GM12873 (cell line): ENCODE measurements around the gene KDM7A.

Experiments
- TF ChIP-seq, protein P1 (sequence below): IDR thresholded peaks from 2 replicates; pipeline ENCODE4 v1.5.1; 2012; ENCODE audit warnings: low read depth, mild to moderate bottlenecking, moderate library complexity, low read length, control low read depth; ENCODE audit not compliant: insufficient read depth; ENCODE audit errors: missing control alignments

Gene KDM7A

DNA sequence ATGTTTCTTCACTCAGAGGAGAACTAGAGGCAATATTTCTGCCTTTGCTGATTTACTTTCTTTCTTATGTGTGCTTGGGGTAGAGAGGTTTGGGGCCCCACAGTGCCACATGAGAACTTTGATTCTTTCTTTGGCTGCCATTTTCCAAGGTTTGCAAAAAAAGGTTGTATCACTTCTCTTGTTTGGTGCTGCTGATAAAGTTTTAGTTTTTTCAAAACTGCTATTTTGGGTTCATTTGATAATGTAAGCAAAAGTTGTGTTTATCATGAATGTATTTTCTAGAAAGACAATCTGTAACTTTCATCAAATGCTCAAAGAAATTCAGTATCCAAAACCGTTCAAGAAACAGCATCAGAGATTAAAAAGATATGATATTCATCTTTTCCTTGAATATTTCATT is 83.4 kb downstream of the KDM7A start:
- TF ChIP-seq, protein P1, sequence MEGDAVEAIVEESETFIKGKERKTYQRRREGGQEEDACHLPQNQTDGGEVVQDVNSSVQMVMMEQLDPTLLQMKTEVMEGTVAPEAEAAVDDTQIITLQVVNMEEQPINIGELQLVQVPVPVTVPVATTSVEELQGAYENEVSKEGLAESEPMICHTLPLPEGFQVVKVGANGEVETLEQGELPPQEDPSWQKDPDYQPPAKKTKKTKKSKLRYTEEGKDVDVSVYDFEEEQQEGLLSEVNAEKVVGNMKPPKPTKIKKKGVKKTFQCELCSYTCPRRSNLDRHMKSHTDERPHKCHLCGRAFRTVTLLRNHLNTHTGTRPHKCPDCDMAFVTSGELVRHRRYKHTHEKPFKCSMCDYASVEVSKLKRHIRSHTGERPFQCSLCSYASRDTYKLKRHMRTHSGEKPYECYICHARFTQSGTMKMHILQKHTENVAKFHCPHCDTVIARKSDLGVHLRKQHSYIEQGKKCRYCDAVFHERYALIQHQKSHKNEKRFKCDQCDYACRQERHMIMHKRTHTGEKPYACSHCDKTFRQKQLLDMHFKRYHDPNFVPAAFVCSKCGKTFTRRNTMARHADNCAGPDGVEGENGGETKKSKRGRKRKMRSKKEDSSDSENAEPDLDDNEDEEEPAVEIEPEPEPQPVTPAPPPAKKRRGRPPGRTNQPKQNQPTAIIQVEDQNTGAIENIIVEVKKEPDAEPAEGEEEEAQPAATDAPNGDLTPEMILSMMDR: no peak

DNA sequence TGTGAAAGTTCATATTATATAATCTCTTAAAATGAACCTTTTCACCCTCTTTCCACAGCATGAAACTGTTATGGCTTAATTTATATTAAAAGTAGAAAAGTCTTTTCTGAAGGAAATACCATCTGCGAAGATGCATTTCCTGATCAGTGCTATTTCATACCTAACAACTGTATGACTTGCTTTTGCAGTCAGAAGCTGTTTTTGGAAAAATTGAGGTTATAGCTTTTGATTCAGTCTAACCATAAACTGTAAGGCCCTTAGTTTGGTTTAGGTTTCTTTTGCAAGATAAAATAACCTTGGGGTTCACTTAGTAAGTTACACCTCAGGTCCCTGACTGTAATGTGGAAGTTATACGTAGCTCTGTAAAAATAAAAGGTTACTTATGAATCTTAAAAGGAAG is 91.3 kb downstream of the KDM7A start:
- TF ChIP-seq, protein P1: no peak

DNA sequence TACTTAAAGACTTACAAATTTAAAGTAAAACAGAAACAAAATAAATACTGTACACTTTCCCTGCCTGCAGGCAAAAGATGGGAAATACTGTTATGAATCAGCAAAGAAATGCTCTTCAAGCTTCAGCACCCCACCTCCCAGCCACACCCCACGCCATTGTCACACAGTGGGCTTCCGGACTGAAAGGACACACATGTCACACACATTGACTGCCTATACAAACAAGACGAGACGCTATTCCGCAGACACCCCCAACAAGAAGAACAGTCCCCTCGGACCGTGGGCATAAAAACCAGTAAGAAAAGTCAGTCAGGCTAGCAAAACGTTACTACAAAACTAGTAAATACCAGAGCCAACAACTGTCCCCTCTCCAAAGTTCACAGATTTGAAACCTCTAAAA is 91.8 kb downstream of the KDM7A start:
- TF ChIP-seq, protein P1: no peak

DNA sequence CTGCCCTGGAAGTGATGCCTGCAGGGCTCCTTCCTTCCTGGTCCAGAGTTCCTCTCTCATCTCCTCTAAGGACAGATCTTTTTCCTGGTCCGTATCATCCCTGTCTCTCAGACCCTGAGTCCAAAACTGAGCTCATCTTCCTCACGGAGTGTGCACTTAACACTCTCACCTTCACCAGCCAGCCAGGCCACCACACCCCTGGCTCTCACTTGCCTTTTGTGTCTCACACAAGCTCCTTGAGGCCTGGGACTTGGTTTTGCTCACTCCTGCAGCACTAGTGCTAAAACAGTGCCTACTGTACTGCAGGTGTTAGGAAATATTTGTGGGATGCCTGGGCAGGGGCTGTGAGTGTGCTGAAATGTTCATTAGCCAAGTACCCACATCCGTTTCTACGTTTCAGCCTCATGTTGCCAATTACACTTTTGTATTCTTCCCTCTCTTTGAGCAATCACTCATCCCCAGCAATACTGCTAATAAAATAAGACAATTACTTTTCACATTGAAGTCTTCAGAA is 92.6 kb downstream of the KDM7A start:
- TF ChIP-seq, protein P1: no peak

DNA sequence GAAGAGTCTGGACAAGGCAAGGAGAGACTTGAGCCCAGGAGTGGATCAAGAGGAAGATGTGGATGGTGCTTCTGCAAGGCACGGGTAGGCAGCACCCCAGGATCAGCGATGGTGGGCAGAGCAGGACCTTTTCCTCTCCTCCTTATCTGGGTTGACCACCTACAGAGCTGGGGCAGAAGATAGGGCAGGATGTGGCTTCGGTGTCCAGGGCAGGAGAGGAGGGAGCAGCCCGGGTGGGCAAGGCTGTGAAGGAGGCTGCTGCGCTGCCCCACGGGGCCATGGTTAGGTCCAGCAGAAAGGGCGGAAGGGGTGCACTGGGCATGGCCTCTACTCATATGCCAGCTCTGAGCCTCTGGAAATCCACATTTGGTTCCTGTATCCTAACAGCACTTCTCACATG is 94.0 kb downstream of the KDM7A start:
- TF ChIP-seq, protein P1: no peak

DNA sequence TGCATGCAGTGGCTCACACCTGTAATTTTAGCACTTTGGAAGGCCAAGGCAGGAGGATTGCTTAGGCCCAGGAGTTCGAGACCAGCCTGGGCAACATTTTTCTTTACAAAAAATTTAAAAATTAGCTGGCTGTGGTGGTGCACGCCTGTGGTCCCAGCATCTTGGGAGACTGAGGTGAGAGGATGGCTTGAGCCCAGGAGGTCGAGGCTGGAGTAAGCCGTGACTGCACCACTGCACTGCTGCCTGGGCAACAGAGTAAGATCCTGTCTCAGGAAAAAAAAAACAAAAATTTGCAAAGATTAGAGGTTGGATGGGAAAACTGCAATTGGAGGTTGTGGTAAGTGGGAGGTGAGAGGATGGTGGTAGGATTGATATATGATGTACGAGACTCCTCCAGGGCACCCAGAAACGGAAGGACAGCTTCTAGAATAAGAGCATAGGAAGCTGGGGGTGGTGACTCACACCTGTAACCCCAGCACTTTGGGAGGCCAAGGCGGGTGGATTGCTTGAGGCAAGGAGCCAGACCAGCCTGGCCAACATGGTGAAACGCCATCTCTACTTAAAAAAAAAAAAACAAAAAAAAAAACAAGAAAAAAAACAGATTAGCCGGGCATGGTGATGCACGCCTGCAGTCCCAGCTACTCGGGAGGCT is 94.9 kb downstream of the KDM7A start:
- TF ChIP-seq, protein P1: no peak

DNA sequence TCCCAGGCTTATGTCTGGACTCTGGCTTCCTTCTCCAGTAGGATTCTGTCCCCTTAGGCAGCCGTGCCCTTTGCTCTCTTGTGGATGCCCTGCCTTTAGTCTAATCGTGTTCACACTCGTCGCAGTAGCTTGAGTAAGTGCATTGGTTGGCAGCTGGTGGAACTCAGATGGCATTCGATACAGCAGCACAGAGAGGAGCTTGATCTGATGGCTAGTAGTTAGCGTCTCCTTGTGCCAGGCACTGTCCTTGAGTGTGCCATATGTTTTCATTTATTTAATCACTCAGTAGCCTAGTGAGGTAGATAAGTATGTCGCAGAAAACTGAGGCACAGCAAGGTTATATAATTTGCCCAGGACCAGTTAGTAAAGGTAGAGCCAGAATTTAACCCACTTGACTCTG is 95.9 kb downstream of the KDM7A start:
- TF ChIP-seq, protein P1: no peak

DNA sequence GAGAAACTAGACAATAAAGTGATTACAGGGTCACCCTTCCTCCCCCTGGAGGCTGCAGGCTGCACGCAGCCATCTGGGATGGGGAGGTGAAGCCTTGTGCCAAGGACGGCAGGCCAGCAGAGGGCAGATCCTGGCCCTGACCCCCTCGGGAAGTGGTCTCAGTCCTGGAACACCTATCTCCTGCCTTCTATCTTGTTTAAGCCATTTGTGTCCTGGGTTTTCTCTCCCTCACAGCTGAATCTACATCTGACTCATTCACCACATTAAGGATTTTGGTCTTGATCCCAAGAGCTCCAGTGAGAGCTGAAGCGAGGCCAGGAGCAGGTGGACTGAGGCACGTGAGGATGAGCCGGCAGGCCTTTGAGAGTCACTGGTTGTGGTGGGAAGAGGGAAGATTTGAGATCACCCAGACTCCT is 97.7 kb downstream of the KDM7A start:
- TF ChIP-seq, protein P1: peak; percentile 27
